NCI-H187 treated with DMSO at 0.1 percent for 48 hours (cell line): ENCODE measurements around the gene SMAP2.
"Not testable (repeated sequence)": the region's sequence is repeated elsewhere in the genome, so short reads cannot be mapped to it uniquely, and the experiment has no call there.

Experiments
- DNase-seq: peaks from one replicate; lab custom pipeline; 2025; lab: John Stamatoyannopoulos, UW

The SMAP2 gene

GRCh38 chr1:40373323-40374283, at the start of gene SMAP2:
SMAP2 (plus strand) TSS chr1:40373727; CDS start chr1:40374121, 394 bp downstream.
- DNase-seq, result peak; percentile 68

- not testable (repeated sequence) for DNase-seq
Observed at GRCh38 chr1:40331403-40331802, 42.1 kb upstream of the SMAP2 start.

GRCh38 chr1:40332695-40333094, 40.8 kb upstream of the SMAP2 start:
- DNase-seq, result no peak

GRCh38 chr1:40337443-40337842, 36.1 kb upstream of the SMAP2 start:
- no peak for DNase-seq

- DNase-seq, result peak; percentile 23
Observed at GRCh38 chr1:40338745-40339419, 34.6 kb upstream of the SMAP2 start.

GRCh38 chr1:40339420-40340323, 33.9 kb upstream of the SMAP2 start:
- no peak for DNase-seq

- no peak for DNase-seq
Observed at GRCh38 chr1:40341491-40342380, 31.8 kb upstream of the SMAP2 start.

- DNase-seq, result not testable (repeated sequence)
Observed at GRCh38 chr1:40342381-40342717, 31.2 kb upstream of the SMAP2 start.

GRCh38 chr1:40344597-40344996, 28.9 kb upstream of the SMAP2 start:
- DNase-seq, result no peak

GRCh38 chr1:40350391-40350790, 23.1 kb upstream of the SMAP2 start:
- no peak for DNase-seq

- DNase-seq, result no peak
Observed at GRCh38 chr1:40351124-40351523, 22.4 kb upstream of the SMAP2 start.

- DNase-seq, result no peak
Observed at GRCh38 chr1:40352126-40352525, 21.4 kb upstream of the SMAP2 start.

GRCh38 chr1:40353082-40353481, 20.4 kb upstream of the SMAP2 start:
- no peak for DNase-seq

- DNase-seq, result no peak
Observed at GRCh38 chr1:40357625-40358024, 15.9 kb upstream of the SMAP2 start.

- DNase-seq, result no peak
Observed at GRCh38 chr1:40360631-40361030, 12.9 kb upstream of the SMAP2 start.

GRCh38 chr1:40361201-40361600, 12.3 kb upstream of the SMAP2 start:
- DNase-seq, result no peak

- DNase-seq, result no peak
Observed at GRCh38 chr1:40361637-40362036, 11.9 kb upstream of the SMAP2 start.

GRCh38 chr1:40362199-40362598, 11.3 kb upstream of the SMAP2 start:
- DNase-seq, result no peak

GRCh38 chr1:40362699-40363098, 10.8 kb upstream of the SMAP2 start:
- DNase-seq, result no peak

GRCh38 chr1:40363721-40364120, 9.8 kb upstream of the SMAP2 start:
- DNase-seq, result no peak

GRCh38 chr1:40371707-40372258, 1.7 kb upstream of the SMAP2 start:
- DNase-seq, result no peak
